GM12892 (cell line): ENCODE data around the gene SIVA1.

Experiments used
- POLR2A ChIP-seq: IDR thresholded peaks from 2 replicates; pipeline ENCODE4 v1.6.1; 2011; ENCODE audit warnings: low read depth, low read length, control low read depth
- POLR2AphosphoS5 ChIP-seq: IDR thresholded peaks from 2 replicates; pipeline ENCODE4 v1.6.1; 2011; ENCODE audit warnings: low read depth, low read length, control low read depth

DNA sequence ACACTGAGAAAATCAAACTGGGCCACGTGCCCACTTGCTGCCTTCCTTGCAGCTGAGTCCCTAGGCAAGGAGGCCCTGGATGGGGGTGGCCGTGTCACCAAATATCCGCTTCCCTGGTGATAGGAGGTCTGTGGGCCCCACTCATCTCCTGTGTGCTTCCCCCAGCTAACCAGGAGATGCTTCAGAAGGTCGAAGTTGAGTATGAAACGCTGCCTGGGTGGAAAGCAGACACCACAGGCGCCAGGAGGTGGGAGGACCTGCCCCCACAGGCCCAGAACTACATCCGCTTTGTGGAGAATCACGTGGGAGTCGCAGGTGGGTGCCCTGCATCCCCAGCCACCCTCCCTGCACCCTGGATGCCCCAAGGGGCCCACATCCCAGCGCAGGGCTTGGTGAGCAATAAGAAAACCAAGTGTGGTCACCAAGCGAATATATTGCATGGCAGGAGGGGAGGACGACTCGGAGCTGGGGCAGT lies 6.8 kb upstream of the SIVA1 start:
- TF ChIP-seq POLR2AphosphoS5: no peak
- TF ChIP-seq POLR2A: no peak
